HG03095 (cell line): ENCODE results near the gene MYZAP.

Experiments used
- ATAC-seq: cut with Tn5 transposase; IDR thresholded peaks from one replicate; pipeline ENCODE4 v1.9.1; 2021; ENCODE audit warnings: moderate library complexity; ENCODE audit not compliant: unreplicated experiment

MYZAP gene

GRCh38 chr15:57655809-57656208 is 64.1 kb downstream of the MYZAP start:
- ATAC-seq: no peak

- ATAC-seq: no peak
These were observed 64.7 kb downstream of the MYZAP start for GRCh38 chr15:57656434-57656833.

- no peak for ATAC-seq
These were observed 65.9 kb downstream of the MYZAP start for GRCh38 chr15:57657619-57658018.

- no peak for ATAC-seq
These were observed 70.5 kb downstream of the MYZAP start for GRCh38 chr15:57662091-57662744.

- no peak for ATAC-seq
These were observed 71.1 kb downstream of the MYZAP start for GRCh38 chr15:57662802-57663201.

- no peak for ATAC-seq
These were observed 71.6 kb downstream of the MYZAP start for GRCh38 chr15:57663262-57663661.

GRCh38 chr15:57665194-57665593 is 73.5 kb downstream of the MYZAP start:
- ATAC-seq: no peak

GRCh38 chr15:57665939-57666338 is 74.2 kb downstream of the MYZAP start:
- no peak for ATAC-seq

GRCh38 chr15:57667171-57667849 is 75.6 kb downstream of the MYZAP start:
- no peak for ATAC-seq

GRCh38 chr15:57668016-57668415 is 76.3 kb downstream of the MYZAP start:
- no peak for ATAC-seq

- no peak for ATAC-seq
These were observed 79.9 kb downstream of the MYZAP start for GRCh38 chr15:57671636-57672035.

GRCh38 chr15:57675481-57676181 is 83.9 kb downstream of the MYZAP start:
- no peak for ATAC-seq

GRCh38 chr15:57676585-57676984 is 84.9 kb downstream of the MYZAP start:
- ATAC-seq: no peak

- ATAC-seq: no peak
These were observed 85.5 kb downstream of the MYZAP start for GRCh38 chr15:57677204-57677603.

- no peak for ATAC-seq
These were observed 88.3 kb downstream of the MYZAP start for GRCh38 chr15:57680021-57680420.

GRCh38 chr15:57681011-57681410 is 89.3 kb downstream of the MYZAP start:
- no peak for ATAC-seq

- no peak for ATAC-seq
These were observed 91.8 kb downstream of the MYZAP start for GRCh38 chr15:57683481-57683880.

- no peak for ATAC-seq
These were observed 92.9 kb downstream of the MYZAP start for GRCh38 chr15:57684491-57685151.

- no peak for ATAC-seq
These were observed 93.8 kb downstream of the MYZAP start for GRCh38 chr15:57685306-57686095.

GRCh38 chr15:57686657-57687056 is 95.0 kb downstream of the MYZAP start:
- no peak for ATAC-seq
